H9 (cell line): ENCODE measurements around the gene TADA3. TPM values are rescaled to one million over a fixed set of nuclear protein-coding genes. Genes with fewer than 3 reads are reported as not detected.

Source experiments
- DNase-seq: peaks from one replicate; pipeline ENCODE4 v3.0.0-alpha.2; 2017
- H2AFZ ChIP-seq: one replicate; pipeline ENCODE4 v1.6.1; 2013; ENCODE audit warnings: mild to moderate bottlenecking, low read length, control low read depth, moderate library complexity
- H2AK5ac ChIP-seq: 2 replicates; pipeline ENCODE4 v1.6.1; 2013; ENCODE audit warnings: low read length, control low read depth, mixed read lengths; ENCODE audit not compliant: insufficient read length
- H2BK120ac ChIP-seq: one replicate; pipeline ENCODE4 v1.6.1; 2013; ENCODE audit warnings: low read depth, mild to moderate bottlenecking, low read length, control low read depth, inconsistent platforms; ENCODE audit not compliant: poor library complexity, severe bottlenecking
- H2BK12ac ChIP-seq: 2 replicates; pipeline ENCODE4 v1.6.1; 2013; ENCODE audit warnings: low read length, control low read depth, mixed read lengths, low read depth; ENCODE audit not compliant: insufficient read length
- H2BK15ac ChIP-seq: 2 replicates; pipeline ENCODE4 v1.6.1; 2013; ENCODE audit warnings: low read depth, low read length, control low read depth
- H2BK20ac ChIP-seq: one replicate; pipeline ENCODE4 v1.6.1; 2013; ENCODE audit warnings: low read depth, mild to moderate bottlenecking, low read length, control low read depth, inconsistent platforms; ENCODE audit not compliant: poor library complexity, severe bottlenecking
- H2BK5ac ChIP-seq: 2 replicates; pipeline ENCODE4 v1.6.1; 2013; ENCODE audit warnings: low read length, control low read depth, mixed read lengths; ENCODE audit not compliant: insufficient read length
- H3K14ac ChIP-seq: 2 replicates; pipeline ENCODE4 v1.6.1; 2013; ENCODE audit warnings: low read length, control low read depth; ENCODE audit not compliant: insufficient read depth
- H3K18ac ChIP-seq: 2 replicates; pipeline ENCODE4 v1.6.1; 2013; ENCODE audit warnings: low read depth, mild to moderate bottlenecking, mixed read lengths, low read length, control low read depth; ENCODE audit not compliant: insufficient read length
- H3K23ac ChIP-seq: 2 replicates; pipeline ENCODE4 v1.6.1; 2013; ENCODE audit warnings: low read length, control low read depth, mixed read lengths, low read depth; ENCODE audit not compliant: insufficient read length
- H3K23me2 ChIP-seq: 2 replicates; pipeline ENCODE4 v1.6.1; 2013; ENCODE audit warnings: low read depth, mild to moderate bottlenecking, mixed read lengths, low read length, control low read depth; ENCODE audit not compliant: insufficient read length, poor library complexity, severe bottlenecking
- H3K27ac ChIP-seq: 2 replicates; pipeline ENCODE4 v1.5.1; 2013; ENCODE audit warnings: low read length, control low read depth, mixed read lengths, low read depth; ENCODE audit not compliant: insufficient read length
- H3K27me3 ChIP-seq: 2 replicates; pipeline ENCODE4 v1.6.1; 2013; ENCODE audit warnings: low read length, control low read depth, inconsistent platforms; ENCODE audit not compliant: insufficient read depth
- H3K4ac ChIP-seq: 2 replicates; pipeline ENCODE4 v1.6.1; 2013; ENCODE audit warnings: low read depth, mild to moderate bottlenecking, control low read depth, inconsistent platforms, low read length, moderate library complexity
- H3K4me1 ChIP-seq: 2 replicates; pipeline ENCODE4 v1.6.1; 2013; ENCODE audit warnings: low read length, control low read depth, inconsistent platforms; ENCODE audit not compliant: insufficient read depth
- H3K4me2 ChIP-seq: 2 replicates; pipeline ENCODE4 v1.6.1; 2013; ENCODE audit warnings: low read length, control low read depth, mixed read lengths; ENCODE audit not compliant: insufficient read length, insufficient read depth
- H3K56ac ChIP-seq: 2 replicates; pipeline ENCODE4 v1.6.1; 2013; ENCODE audit warnings: low read depth, mild to moderate bottlenecking, mixed read lengths, low read length, control low read depth; ENCODE audit not compliant: insufficient read length
- H3K79me1 ChIP-seq: 2 replicates; pipeline ENCODE4 v1.6.1; 2013; ENCODE audit warnings: low read depth, mild to moderate bottlenecking, moderate library complexity, low read length, control low read depth, inconsistent platforms; ENCODE audit not compliant: insufficient read depth, poor library complexity, severe bottlenecking
- H3K79me2 ChIP-seq: 2 replicates; pipeline ENCODE4 v1.6.1; 2013; ENCODE audit warnings: low read length, control low read depth, inconsistent platforms; ENCODE audit not compliant: insufficient read depth
- H3K9ac ChIP-seq: 2 replicates; pipeline ENCODE4 v1.6.1; 2013; ENCODE audit warnings: low read length, control low read depth, mixed read lengths; ENCODE audit not compliant: insufficient read length; ENCODE audit errors: extremely low read depth
- H3K9me3 ChIP-seq: one replicate; pipeline ENCODE4 v1.6.1; 2013; ENCODE audit warnings: low read depth, low read length, inconsistent platforms; ENCODE audit not compliant: control insufficient read depth
- H3T11ph ChIP-seq: one replicate; pipeline ENCODE4 v1.6.1; 2013; ENCODE audit warnings: mild to moderate bottlenecking, low read length, control low read depth, inconsistent platforms
- H4K20me1 ChIP-seq: one replicate; pipeline ENCODE4 v1.6.1; 2013; ENCODE audit not compliant: control insufficient read depth, insufficient read length, insufficient read depth
- H4K5ac ChIP-seq: 2 replicates; pipeline ENCODE4 v1.6.1; 2013; ENCODE audit warnings: low read depth, mild to moderate bottlenecking, mixed read lengths, low read length, control low read depth; ENCODE audit not compliant: insufficient read length
- H4K8ac ChIP-seq: replicated peaks from 2 replicates; pipeline ENCODE4 v1.6.1; 2013; ENCODE audit warnings: low read length, control low read depth, mixed read lengths, low read depth; ENCODE audit not compliant: insufficient read length
- H4K91ac ChIP-seq: 2 replicates; pipeline ENCODE4 v1.6.1; 2013; ENCODE audit warnings: low read depth, mild to moderate bottlenecking, moderate library complexity, mixed read lengths, low read length, control low read depth; ENCODE audit not compliant: insufficient read length
- H3K27ac Mint-ChIP-seq, 3 experiments: 2 replicates in 2 of 3; 3 replicates in 1 of 3; pipeline ENCODE4 v1.8.0; 2020 to 2021; ENCODE audit warnings: mixed read lengths in 3 of 3, mild to moderate bottlenecking in 1 of 3, moderate library complexity in 1 of 3
- H3K27me3 Mint-ChIP-seq: 2 replicates; pipeline ENCODE4 v1.8.0; 2021; ENCODE audit warnings: low read depth, mild to moderate bottlenecking, moderate library complexity, mixed read lengths
- H3K36me3 Mint-ChIP-seq, 3 experiments: 2 replicates in 2 of 3; 3 replicates in 1 of 3; pipeline ENCODE4 v1.8.0; 2020 to 2021; ENCODE audit warnings: low read depth in 3 of 3, mixed read lengths in 3 of 3; ENCODE audit not compliant: insufficient read depth in 1 of 3
- H3K4me1 Mint-ChIP-seq, 2 experiments: 2 replicates each; pipeline ENCODE4 v1.8.0; 2020; ENCODE audit warnings: mixed read lengths in 2 of 2
- H3K4me3 Mint-ChIP-seq, 2 experiments: 2 replicates in 1 of 2; 3 replicates in 1 of 2; pipeline ENCODE4 v1.8.0; 2020 to 2021; ENCODE audit warnings: mild to moderate bottlenecking in 2 of 2, mixed read lengths in 2 of 2, moderate library complexity in 1 of 2
- H3K9me3 Mint-ChIP-seq, 2 experiments: 2 replicates in 1 of 2; 3 replicates in 1 of 2; pipeline ENCODE4 v1.8.0; 2020; ENCODE audit warnings: mild to moderate bottlenecking in 2 of 2, mixed read lengths in 2 of 2, moderate library complexity in 1 of 2
- WGBS: extraction: QIAGEN DNeasy Blood & Tissue Kit; methylation state at CpG from one replicate; pipeline ENCODE4 v1.1.7; 2013; ENCODE audit warnings: missing lambda C conversion rate, low lambda C conversion rate, mixed read lengths; ENCODE audit not compliant: insufficient read length; ENCODE audit errors: extremely low coverage; 5-methylcytosine and 5-hydroxymethylcytosine counted together
- total RNA-seq: library from RNA; stranded (reverse); gene quantifications from 2 replicates; pipeline ENCODE4 v1.2.1, GENCODE V29; 2021
- TF ChIP-seq, protein P1 (sequence below): fragments of 200-600 bp; sonication (generic); conservative IDR thresholded peaks from 3 replicates; pipeline ENCODE4 v1.8.0; 2021; ENCODE audit warnings: antibody characterized with exemption, mild to moderate bottlenecking

TADA3 gene
- total RNA-seq, 1 experiment from 2014 or later: 49.8 TPM

GRCh38 chr3:9743548-9743947 lies 48.7 kb downstream of the TADA3 start:
- Mint-ChIP-seq H3K27me3 (no peaks in the 10 kb centered on the region), H3K4me3 (no peak overlapping the region), H3K4me1 (no peaks in the 10 kb centered on the region), H3K36me3 (peaks cover 64 to 100% (median 97%) of the 10 kb centered on the region in 3 experiments; a peak in 6 of 7 replicates), H3K9me3 (no peaks in the 10 kb centered on the region), H3K27ac (no peak overlapping the region)
- Histone ChIP-seq H3K4me2 (no peak overlapping the region), H3K9me3 (no peaks in the 10 kb centered on the region), H3K18ac (no peak overlapping the region), H3T11ph (no peak overlapping the region), H3K27ac (no peak overlapping the region), H4K5ac (no peak overlapping the region), H3K27me3 (no peaks in the 10 kb centered on the region), H4K91ac (no peak overlapping the region), H3K4ac (no peak overlapping the region), H3K4me1 (no peaks in the 10 kb centered on the region), H3K14ac (no peak overlapping the region), H3K56ac (no peak overlapping the region), H2BK120ac (no peak overlapping the region), H3K9ac (no peak overlapping the region), H2BK12ac (no peak overlapping the region), H3K23me2 (no peaks in the 10 kb centered on the region), H3K79me2 (no peaks in the 10 kb centered on the region), H3K23ac (no peak overlapping the region), H2BK20ac (no peak overlapping the region), H4K8ac (no peak overlapping the region), H2BK5ac (no peak overlapping the region), H2AK5ac (no peak overlapping the region), H2BK15ac (no peak overlapping the region), H2AFZ (no peak overlapping the region), H4K20me1 (no peaks in the 10 kb centered on the region), H3K79me1 (no peaks in the 10 kb centered on the region)
- TF ChIP-seq, protein P1, sequence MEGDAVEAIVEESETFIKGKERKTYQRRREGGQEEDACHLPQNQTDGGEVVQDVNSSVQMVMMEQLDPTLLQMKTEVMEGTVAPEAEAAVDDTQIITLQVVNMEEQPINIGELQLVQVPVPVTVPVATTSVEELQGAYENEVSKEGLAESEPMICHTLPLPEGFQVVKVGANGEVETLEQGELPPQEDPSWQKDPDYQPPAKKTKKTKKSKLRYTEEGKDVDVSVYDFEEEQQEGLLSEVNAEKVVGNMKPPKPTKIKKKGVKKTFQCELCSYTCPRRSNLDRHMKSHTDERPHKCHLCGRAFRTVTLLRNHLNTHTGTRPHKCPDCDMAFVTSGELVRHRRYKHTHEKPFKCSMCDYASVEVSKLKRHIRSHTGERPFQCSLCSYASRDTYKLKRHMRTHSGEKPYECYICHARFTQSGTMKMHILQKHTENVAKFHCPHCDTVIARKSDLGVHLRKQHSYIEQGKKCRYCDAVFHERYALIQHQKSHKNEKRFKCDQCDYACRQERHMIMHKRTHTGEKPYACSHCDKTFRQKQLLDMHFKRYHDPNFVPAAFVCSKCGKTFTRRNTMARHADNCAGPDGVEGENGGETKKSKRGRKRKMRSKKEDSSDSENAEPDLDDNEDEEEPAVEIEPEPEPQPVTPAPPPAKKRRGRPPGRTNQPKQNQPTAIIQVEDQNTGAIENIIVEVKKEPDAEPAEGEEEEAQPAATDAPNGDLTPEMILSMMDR: no peak
- no peak for DNase-seq
- no CpG with 5 or more reads among the region's 18 CpGs for WGBS
